ENCODE data around the gene MMP25.
A peak's percentile ranks its signal among the peaks of the same experiment; 100 is the strongest.
"Not testable (repeated sequence)": the region's sequence is repeated elsewhere in the genome, so short reads cannot be mapped to it uniquely, and the experiment has no call there.

The MMP25 gene

DNA sequence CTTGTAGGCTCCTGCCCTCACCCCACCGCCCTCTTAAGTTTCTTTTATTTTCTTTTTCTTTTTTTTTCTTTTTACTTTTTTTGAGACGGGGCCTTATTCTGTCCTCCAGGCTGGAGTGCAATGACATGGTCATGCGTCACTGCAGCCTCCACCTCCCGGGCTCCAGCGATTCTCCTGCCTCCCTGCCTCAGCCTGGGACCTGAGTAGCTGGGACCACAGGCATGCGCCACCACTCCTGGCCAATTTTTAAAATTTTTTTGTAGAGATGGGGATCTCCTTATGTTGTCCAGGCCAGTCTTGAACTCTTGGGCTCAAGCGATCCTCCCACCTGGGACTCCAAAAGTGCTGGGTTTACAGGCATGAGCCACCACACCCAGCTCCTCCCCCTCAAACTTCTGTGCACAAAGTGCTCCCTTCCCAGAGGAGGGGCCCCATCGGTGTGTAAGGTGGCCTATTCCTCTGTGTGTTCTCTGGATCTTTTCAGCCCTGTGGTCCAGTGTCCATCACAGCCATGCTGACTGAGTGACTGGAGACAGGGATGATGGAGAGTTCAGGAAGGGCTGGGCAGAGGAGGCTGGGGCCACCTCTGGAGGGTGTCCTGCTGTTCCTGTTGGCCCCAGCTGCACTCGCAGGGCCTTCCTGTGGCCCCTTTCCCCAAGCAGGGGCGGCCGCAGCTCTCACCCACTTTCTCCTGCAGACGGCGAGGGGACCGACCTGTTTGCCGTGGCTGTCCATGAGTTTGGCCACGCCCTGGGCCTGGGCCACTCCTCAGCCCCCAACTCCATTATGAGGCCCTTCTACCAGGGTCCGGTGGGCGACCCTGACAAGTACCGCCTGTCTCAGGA, 10.2 kb downstream of the MMP25 start:
- no peak for DNase-seq

DNA sequence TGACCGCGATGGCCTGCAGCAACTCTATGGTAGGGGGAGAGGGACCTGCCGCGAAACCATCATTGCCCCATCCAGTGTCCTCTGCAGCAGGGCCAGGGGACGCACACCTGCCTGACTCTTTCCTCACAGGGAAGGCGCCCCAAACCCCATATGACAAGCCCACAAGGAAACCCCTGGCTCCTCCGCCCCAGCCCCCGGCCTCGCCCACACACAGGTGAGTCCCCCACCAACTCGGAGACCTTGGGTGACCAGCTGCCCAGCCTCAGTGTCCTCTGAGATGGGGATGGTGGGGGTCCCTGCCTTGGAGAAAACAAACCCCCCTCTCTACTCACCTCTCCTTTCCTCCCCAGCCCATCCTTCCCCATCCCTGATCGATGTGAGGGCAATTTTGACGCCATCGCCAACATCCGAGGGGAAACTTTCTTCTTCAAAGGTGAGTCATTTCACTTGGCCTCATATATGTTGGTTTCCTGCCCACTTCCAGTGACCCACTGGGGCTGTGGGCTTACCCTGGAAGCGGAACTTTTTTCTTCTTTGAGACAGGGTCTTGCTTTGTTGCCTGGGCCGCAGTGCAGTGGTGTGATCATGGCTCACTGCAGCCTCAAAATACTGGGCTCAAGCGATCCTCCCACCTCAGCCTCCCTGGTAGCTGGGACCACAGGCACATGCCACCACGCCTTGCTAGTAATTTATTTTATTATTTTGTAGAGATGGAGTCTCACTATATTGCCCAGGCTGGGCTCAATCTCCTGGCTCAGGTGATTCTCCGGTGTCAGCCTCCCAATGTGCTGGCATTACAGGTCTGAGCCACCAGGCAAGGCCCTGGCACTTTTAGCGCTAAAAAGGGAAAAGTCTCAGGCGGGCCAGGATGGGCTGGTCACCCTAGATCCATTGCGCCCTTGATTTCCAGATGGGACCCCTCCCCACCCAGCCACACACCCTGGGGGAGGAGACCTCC, 11.1 kb downstream of the MMP25 start:
- DNase-seq = no peak

- peak in 1 of 2 experiments; percentile 16 for DNase-seq
Measured at GRCh38 chr16:3058139-3059030, 12.0 kb downstream of the MMP25 start.

DNA sequence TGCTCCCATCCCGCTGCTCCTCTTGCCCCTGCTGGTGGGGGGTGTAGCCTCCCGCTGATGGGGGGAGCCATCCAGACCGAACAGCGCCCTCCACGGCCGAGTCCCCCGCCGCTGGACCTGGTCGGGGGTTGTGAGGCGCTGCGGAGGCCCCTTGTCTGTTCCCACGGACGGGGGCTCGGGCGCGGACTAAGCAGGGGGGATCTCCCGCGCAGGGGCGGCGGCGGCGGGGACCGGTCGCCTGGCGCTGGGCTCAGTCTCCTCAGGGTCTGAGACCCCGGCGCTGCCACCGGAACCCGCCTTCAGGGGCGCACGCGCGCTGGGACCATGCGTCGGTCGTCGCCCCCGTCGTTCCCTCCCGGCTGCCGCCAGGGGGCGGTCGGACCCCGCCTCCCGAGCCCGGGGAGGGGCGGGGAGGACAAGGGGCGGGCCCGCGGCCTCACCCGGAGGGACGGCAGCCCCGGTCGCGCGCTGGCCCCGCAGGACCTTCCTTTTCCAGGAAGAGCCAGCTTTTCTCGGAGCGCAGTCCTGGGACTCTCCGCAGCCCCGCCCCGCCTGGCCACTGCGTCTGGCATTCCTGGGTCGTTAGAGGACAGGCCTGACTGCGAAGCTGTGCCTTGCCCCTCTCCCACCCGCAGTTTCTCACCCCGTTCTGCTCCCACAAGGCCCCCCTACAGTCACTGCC, 12.8 kb downstream of the MMP25 start:
- DNase-seq = peak; percentile 51 to 59

GRCh38 chr16:3059723-3060242, 13.4 kb downstream of the MMP25 start:
- DNase-seq = no peak

GRCh38 chr16:3060339-3061127, 14.2 kb downstream of the MMP25 start:
- no peak for DNase-seq

DNA sequence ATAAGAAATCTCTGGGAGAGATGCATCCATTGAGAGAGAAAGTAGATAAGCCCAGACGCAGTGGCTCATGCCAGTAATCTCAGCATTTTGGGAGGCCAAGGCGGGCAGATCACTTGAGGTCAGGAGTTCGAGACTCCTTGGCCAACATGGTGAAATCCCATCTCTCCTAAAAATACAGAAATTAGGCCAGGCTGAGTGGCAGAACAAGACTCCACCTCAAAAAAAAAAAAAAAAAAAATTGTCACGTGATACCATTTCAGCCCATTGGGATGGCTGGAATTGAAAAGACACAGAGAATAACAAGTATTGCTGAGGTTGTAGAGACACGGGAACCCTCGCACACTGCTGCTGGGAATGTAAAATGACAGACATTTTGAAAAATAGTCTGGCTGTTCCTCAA, 16.2 kb downstream of the MMP25 start:
- DNase-seq = no peak

GRCh38 chr16:3063625-3064386, 17.4 kb downstream of the MMP25 start:
- no peak for DNase-seq

GRCh38 chr16:3065069-3065741, 18.8 kb downstream of the MMP25 start, which contains the start of gene IL32:
IL32 (plus strand) TSS chr16:3065640; CDS start chr16:3065812, 172 bp downstream.
- DNase-seq = no peak

GRCh38 chr16:3065742-3066439, 19.5 kb downstream of the MMP25 start:
- no peak for DNase-seq

DNA sequence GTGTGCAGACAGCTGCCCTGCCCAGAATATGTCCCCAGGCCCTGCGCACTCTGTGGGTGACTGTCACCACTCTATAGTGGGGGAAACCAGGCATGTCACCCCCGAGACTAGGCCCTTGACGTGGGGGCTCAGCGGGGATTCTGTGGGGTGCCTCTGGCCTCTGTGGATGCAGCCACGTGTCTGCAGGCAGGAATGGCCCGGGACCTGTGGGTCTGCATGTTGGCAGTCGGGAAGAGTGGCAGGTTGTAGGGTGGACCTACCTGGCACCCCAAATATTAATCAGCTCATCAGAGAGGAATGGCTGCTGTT, 20.0 kb downstream of the MMP25 start:
- no peak for DNase-seq

DNA sequence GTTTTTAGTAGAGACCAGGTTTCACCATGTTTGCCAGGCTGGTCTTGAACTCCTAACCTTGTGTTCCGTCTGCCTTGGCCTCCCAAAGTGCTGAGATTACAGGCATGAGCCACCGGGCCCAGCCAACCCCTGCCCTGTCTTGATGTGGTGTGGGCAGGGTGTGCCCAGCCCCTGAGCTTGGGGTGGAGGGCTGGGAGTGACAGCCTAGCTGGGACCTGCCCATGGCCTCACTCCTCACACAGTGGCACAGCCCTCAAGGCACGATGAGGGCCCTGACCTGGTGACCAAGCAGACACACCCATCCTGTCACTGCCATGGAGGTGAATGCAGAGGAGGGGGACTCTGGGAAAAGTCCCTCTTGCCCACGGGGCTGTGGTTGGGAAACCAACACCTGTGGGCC, 22.1 kb downstream of the MMP25 start:
- no peak for DNase-seq

- not testable (repeated sequence) for DNase-seq
Measured at GRCh38 chr16:3069146-3069545, 22.8 kb downstream of the MMP25 start.

- no peak for DNase-seq
Measured at GRCh38 chr16:3070608-3071111, 24.3 kb downstream of the MMP25 start.

DNA sequence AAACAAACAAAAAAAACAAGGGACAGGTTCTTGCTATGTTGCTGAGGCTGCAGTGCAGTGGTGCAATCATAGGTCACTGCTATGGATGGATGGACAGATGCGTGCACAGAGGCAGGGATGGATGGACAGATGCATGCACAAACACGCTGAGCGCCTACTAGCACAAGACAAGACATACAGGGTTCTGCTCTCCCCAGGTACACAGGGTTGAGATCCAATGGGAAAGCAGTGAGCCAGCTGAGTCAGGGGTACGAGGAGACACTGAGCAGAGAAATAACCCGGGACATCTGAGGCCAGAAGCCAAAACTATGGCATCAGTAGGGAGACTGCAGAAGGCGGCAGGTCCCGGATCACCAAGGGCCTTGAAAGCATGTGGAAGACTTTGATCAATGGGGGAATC, 25.3 kb downstream of the MMP25 start:
- DNase-seq = no peak

DNA sequence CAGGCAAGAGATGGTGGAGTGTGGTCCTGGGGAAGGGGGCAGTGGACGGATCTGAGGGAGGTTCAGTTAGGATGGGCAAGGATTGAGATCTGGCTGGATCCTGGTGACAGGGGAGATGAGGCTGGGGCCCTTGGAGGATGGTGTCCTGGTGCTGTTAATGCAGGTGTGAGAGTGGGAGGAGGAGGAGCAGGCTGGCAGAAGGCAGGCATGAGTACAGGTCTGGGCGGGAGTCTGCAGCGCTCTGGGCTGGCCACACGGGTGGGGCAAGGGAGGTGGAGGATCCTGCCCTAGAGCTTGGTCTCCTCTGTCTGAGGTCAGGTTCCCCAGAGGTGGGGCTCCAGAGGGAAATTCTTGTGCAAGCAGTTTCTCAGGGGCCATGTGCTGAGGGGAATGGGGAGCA, 25.8 kb downstream of the MMP25 start:
- not testable (repeated sequence) for DNase-seq

GRCh38 chr16:3072576-3073263, 26.4 kb downstream of the MMP25 start:
- not testable (repeated sequence) for DNase-seq

- no peak for DNase-seq
Measured at GRCh38 chr16:3073448-3073847, 27.1 kb downstream of the MMP25 start.
